K562 (cell line): ENCODE measurements around the gene MRPS35. TPM values are rescaled to one million over a fixed set of nuclear protein-coding genes. Genes with fewer than 3 reads are reported as not detected.
A peak's percentile ranks its signal among the peaks of the same experiment; 100 is the strongest.

ENCODE experiments used
- ATAC-seq: fragments of 200-7000 bp; cut with Tn5 transposase; 3 replicates; pipeline ENCODE4 v1.9.1; 2020; ENCODE audit warnings: moderate library complexity
- BruUV-seq: library from RNA; stranded (reverse); fragments of 400-500 nt; replicated peaks from 2 replicates; lab custom pipeline; 2021; lab: Mats Ljungman, UMichigan
- CTCF ChIA-PET: fragments of 300-600 bp; formaldehyde crosslinking; extraction: SDS; loops from one replicate; lab custom pipeline; 2021; ENCODE audit warnings: low intra/inter-chr PET ratio; lab: Yijun Ruan, JAX
- POLR2A ChIA-PET: fragments of 300-600, 350-650 bp; sonication (Branson Sonifier 250); formaldehyde crosslinking; extraction: SDS; loops from one replicate; lab custom pipeline; 2021; ENCODE audit warnings: antibody characterized with exemption, inconsistent platforms; lab: Yijun Ruan, JAX
- DNase-seq, 4 experiments: peaks; one replicate each; pipeline versions ENCODE4 v3.0.0 to v3.0.0-alpha.2; 2011 to 2018; ENCODE audit warnings: low spot score in 3 of 4, mixed read lengths in 3 of 4; ENCODE audit errors: extremely low read depth in 1 of 4
- FAIRE-seq: peaks from 2 replicates; lab custom pipeline; 2011; peaks lifted over from hg19 to GRCh38; lab: Jason Lieb, UNC
- H2AFZ ChIP-seq: 2 replicates; pipeline ENCODE4 v1.6.0; 2011; ENCODE audit warnings: low read depth, low read length, control low read depth, inconsistent platforms
- H3K27ac ChIP-seq: fragments of 200-600 bp; 3 replicates; pipeline ENCODE4 v1.8.0; 2011; ENCODE audit warnings: low read depth, mild to moderate bottlenecking, control low read depth, inconsistent platforms, low read length, moderate library complexity, mixed read lengths; ENCODE audit errors: extremely low read depth
- H3K27me3 ChIP-seq, 2 experiments: fragments of 300-600 bp in 1 of 2; 2 replicates in 1 of 2; 3 replicates in 1 of 2; pipeline versions ENCODE4 v1.6.0 to v1.8.0; 2011; ENCODE audit warnings: inconsistent platforms in 2 of 2, low read length in 2 of 2, mild to moderate bottlenecking in 1 of 2, mixed read lengths in 1 of 2, moderate library complexity in 1 of 2; ENCODE audit not compliant: control insufficient read depth in 2 of 2, insufficient read depth in 2 of 2
- H3K36me3 ChIP-seq: fragments of 300-600 bp; 3 replicates; pipeline ENCODE4 v1.8.0; 2011; ENCODE audit warnings: mild to moderate bottlenecking, low read length, inconsistent platforms; ENCODE audit not compliant: control insufficient read depth, insufficient read depth
- H3K4me1 ChIP-seq, 2 experiments: fragments of 200-600 bp in 1 of 2; replicated peaks in 1 of 2; 2 replicates in 1 of 2; 3 replicates in 1 of 2; pipeline versions ENCODE4 v1.5.1 to v1.8.0; 2011; ENCODE audit warnings: inconsistent platforms in 2 of 2, low read length in 2 of 2, mild to moderate bottlenecking in 1 of 2, mixed read lengths in 1 of 2, moderate library complexity in 1 of 2; ENCODE audit not compliant: control insufficient read depth in 2 of 2, insufficient read depth in 2 of 2
- H3K4me2 ChIP-seq: 2 replicates; pipeline ENCODE4 v1.6.1; 2011; ENCODE audit warnings: low read length, control low read depth, inconsistent platforms, mixed read lengths; ENCODE audit not compliant: insufficient read depth
- H3K4me3 ChIP-seq: fragments of 200-600 bp; sonication (generic), shearing (Covaris generic); 2 replicates; pipeline ENCODE4 v1.5.1; 2016; ENCODE audit warnings: control low read depth, inconsistent platforms
- H3K79me2 ChIP-seq: fragments of 200-600 bp; 3 replicates; pipeline ENCODE4 v1.8.0; 2011; ENCODE audit warnings: low read length, inconsistent platforms; ENCODE audit not compliant: control insufficient read depth, insufficient read depth
- H3K9ac ChIP-seq, 2 experiments: 2 replicates each; pipeline versions ENCODE4 v1.6.0 to v1.6.1; 2011; ENCODE audit warnings: low read depth in 2 of 2, low read length in 2 of 2, control low read depth in 1 of 2, inconsistent platforms in 1 of 2, mild to moderate bottlenecking in 1 of 2, mixed read lengths in 1 of 2; ENCODE audit not compliant: insufficient read depth in 1 of 2
- H3K9me1 ChIP-seq: one replicate; pipeline ENCODE4 v1.6.0; 2011; ENCODE audit warnings: inconsistent platforms, mild to moderate bottlenecking, low read length, moderate library complexity; ENCODE audit not compliant: control insufficient read depth, insufficient read depth
- H3K9me3 ChIP-seq: replicated peaks from 2 replicates; pipeline ENCODE4 v1.5.1; 2011; ENCODE audit warnings: low read depth, low read length, inconsistent platforms; ENCODE audit not compliant: control insufficient read depth, insufficient read depth
- H4K20me1 ChIP-seq: replicated peaks from 2 replicates; pipeline ENCODE4 v1.6.1; 2011; ENCODE audit warnings: low read length, inconsistent platforms, mixed read lengths; ENCODE audit not compliant: control insufficient read depth, insufficient read depth
- CTBP1 ChIP-seq: fragments of 450-650 bp; IDR thresholded peaks from 2 replicates; pipeline ENCODE4 v1.6.1; 2016; ENCODE audit warnings: borderline replicate concordance
- ETV1 ChIP-seq: fragments of 450-650 bp; conservative IDR thresholded peaks from 2 replicates; pipeline ENCODE4 v1.6.1; 2016; ENCODE audit warnings: missing genetic modification characterization, control low read depth, low read depth, missing compliant biosample characterization
- JUND ChIP-seq, 2 experiments: IDR thresholded peaks; 2 replicates in 1 of 2; 3 replicates in 1 of 2; pipeline ENCODE4 v1.6.1; 2011; ENCODE audit warnings: borderline replicate concordance in 2 of 2, low read depth in 2 of 2, low read length in 2 of 2, improper control_type of control experiment in 1 of 2, missing biosample characterization in 1 of 2, missing genetic modification characterization in 1 of 2, missing genetic modification reagents in 1 of 2
- PPARD ChIP-seq: fragments of 250-450 bp; sonication (Bioruptor Pico); IDR thresholded peaks from 2 replicates; pipeline ENCODE4 v1.8.0; 2022; ENCODE audit warnings: inconsistent platforms, mild to moderate bottlenecking, moderate library complexity
- TBP ChIP-seq: optimal IDR thresholded peaks from 2 replicates; pipeline ENCODE3; 2011; ENCODE audit warnings: low read depth, low read length, improper control_type of control experiment
- TRIM24 ChIP-seq, 2 experiments: fragments of 450-650 bp; IDR thresholded peaks; 2 replicates each; pipeline ENCODE4 v1.6.1; 2016
- ZBTB40 ChIP-seq, 2 experiments: fragments of 450-650 bp in 1 of 2; sonication (generic) in 1 of 2; formaldehyde crosslinking in 1 of 2; IDR thresholded peaks; 2 replicates each; pipeline versions ENCODE4 v1.7.1 to v1.9.0; 2016 to 2022; ENCODE audit warnings: inconsistent platforms in 1 of 2, mild to moderate bottlenecking in 1 of 2, missing genetic modification reagents in 1 of 2
- ZEB2 ChIP-seq: fragments of 450-650 bp; IDR thresholded peaks from 2 replicates; pipeline ENCODE4 v1.6.1; 2016
- ZFP36 ChIP-seq: fragments of 150-350 bp; IDR thresholded peaks from 2 replicates; pipeline ENCODE4 v1.6.1; 2018; ENCODE audit warnings: low read length, low read depth; ENCODE audit not compliant: partially characterized antibody
- ZNF197 ChIP-seq: fragments of 200-800 bp; sonication (Bioruptor generic); IDR thresholded peaks from 2 replicates; pipeline ENCODE4 v1.6.1; 2016; ENCODE audit warnings: low read depth, missing genetic modification characterization, missing compliant biosample characterization
- ZNF778 ChIP-seq: fragments of 450-650 bp; formaldehyde crosslinking; IDR thresholded peaks from 2 replicates; pipeline ENCODE4 v1.4.0; 2020; ENCODE audit warnings: mild to moderate bottlenecking, moderate library complexity
- ZSCAN32 ChIP-seq: fragments of 450-650 bp; formaldehyde crosslinking; IDR thresholded peaks from 2 replicates; pipeline ENCODE4 v1.4.0; 2020; ENCODE audit warnings: mild to moderate bottlenecking, moderate library complexity
- WGBS: fragments of 100-300 bp; shearing (Covaris generic); methylation state at CpG from one replicate; pipeline ENCODE4 v1.1.6; 2016; ENCODE audit warnings: low coverage, mixed read lengths; ENCODE audit not compliant: insufficient coverage; ENCODE audit errors: missing lambda C conversion rate; 5-methylcytosine and 5-hydroxymethylcytosine counted together
- in situ Hi-C: fragments of 300-500 bp; cut with MboI; formaldehyde crosslinking; loops from 4 replicates; pipeline ENCODE4 v1.15.0; 2018; ENCODE audit warnings: inconsistent platforms, mixed read lengths
- intact Hi-C: fragments of 100-400 bp; cut with micrococcal nuclease; formaldehyde crosslinking; loops from 2 replicates; pipeline ENCODE4 v1.14.2; 2022
- polyA plus RNA-seq, 8 experiments: library from polyadenylated mRNA; depleted of rRNA in 4 of 8; stranded (reverse) in 5 of 8; unstranded in 3 of 8; fragments of >200 nt; fragmentation: Nextera tagmentation in 2 of 8; fragmentation: Illumina TruSeq in 1 of 8; extraction: Ambion mirVana in 2 of 8; extraction: Trizol in 1 of 8; gene quantifications; 2 replicates each; pipeline versions ENCODE4 v1.2.1 to v1.2.3, GENCODE V29; 2011 to 2014; ENCODE audit warnings: inconsistent platforms in 1 of 8, missing spikeins in 1 of 8
- total RNA-seq, 7 experiments: library from RNA; depleted of rRNA in 6 of 7; stranded (reverse); fragments of >200 nt in 6 of 7; fragmentation: Illumina TruSeq in 2 of 7; extraction: Trizol in 2 of 7; gene quantifications; 2 replicates each; pipeline versions ENCODE4 v1.2.1 to v1.2.3, GENCODE V29; 2011 to 2021; ENCODE audit warnings: low replicate concordance in 1 of 7

The MRPS35 gene
- total and polyA plus RNA-seq, 9 of the 15 experiments (the other 6 are each of a cell fraction or from before 2014, with no cell fraction given), result 79.0 to 183 (median 114) TPM

GRCh38 chr12:27703720-27704452 is 6.7 kb upstream of the MRPS35 start:
- no peak overlapping the region for H3K4me2 ChIP-seq
- intact Hi-C loops, result loop anchor here (1.0 to 5.0 kb wide), 3 partner anchors 52 to 280 kb away; no protein-coding TSS in a partner anchor
- TF ChIP-seq PPARD (CRISPR knock-in tag), result no peak
- peak; percentile 87; the same call in 1 of the 2 replicates for TF ChIP-seq CTBP1
- TF ChIP-seq JUND (IDR thresholded peaks at IDR 0.05; ENCODE audit: borderline replicate concordance, low read depth, low read length), result peak; percentile 75
- no peak; the same call in 2 of the 3 replicates for TF ChIP-seq JUND (tag; IDR thresholded peaks at IDR 0.05; ENCODE audit: borderline replicate concordance, low read depth, low read length)
- peak; percentile 82 for TF ChIP-seq ZSCAN32 (CRISPR knock-in tag)
- 0 out of 2 replicates have a peak, but pooled peaks have one; percentile 42 for TF ChIP-seq ZEB2
- peak; percentile 23; the same call in 1 of the 2 replicates for TF ChIP-seq ZBTB40 (IDR thresholded peaks at IDR 0.05)
- TF ChIP-seq ZBTB40 (CRISPR knock-in tag; IDR thresholded peaks at IDR 0.05), result no peak
- 0 out of 2 replicates have a peak, but pooled peaks have one; percentile 48 for TF ChIP-seq ZNF197
- TF ChIP-seq ZFP36, result peak; percentile 24
- 0 out of 2 replicates have a peak, but pooled peaks have one; percentile 4 for TF ChIP-seq ETV1
- no peak for TF ChIP-seq TBP
- TF ChIP-seq TRIM24 (IDR thresholded peaks at IDR 0.05), result peak; percentile 92
- no peak for TF ChIP-seq ZNF778 (CRISPR knock-in tag)

More at GRCh38 chr12:27703720-27704452, 6.7 kb upstream of the MRPS35 start:
- Histone ChIP-seq H3K4me1 (peaks cover 0 to 3% of the 10 kb centered on the region in 2 experiments; a peak in 1 of 5 replicates), H3K79me2 (no peaks in the 10 kb centered on the region), H3K27me3 (peaks cover 6 to 19% of the 10 kb centered on the region in 2 experiments; a peak in 4 of 5 replicates), H2AFZ (peak overlapping the region; percentile 22; the same call in 1 of the 2 replicates), H3K9me1 (no peaks in the 10 kb centered on the region), H3K4me3 (no peak overlapping the region), H3K9ac (no peak overlapping the region), H3K27ac (no peak overlapping the region), H3K36me3 (no peaks in the 10 kb centered on the region), H3K9me3 (no peaks in the 10 kb centered on the region), H4K20me1 (no peaks in the 10 kb centered on the region; the same call in 1 of the 2 replicates)
- 0% methylated on average over 4 of the region's 4 CpGs for WGBS
- peak; percentile 96 for ATAC-seq
- FAIRE-seq, result peak; percentile 63
- in situ Hi-C loops, result no loop called here
- no TSS peak for BruUV-seq
- ChIA-PET POLR2A (no interaction called here), CTCF (interaction anchor here (0.5 to 1.4 kb wide), 2 partner anchors 267 to 269 kb away, joined by 3 to 4 read pairs; no protein-coding TSS in a partner anchor)
- peak; percentile 47 to 82 (median 58) for DNase-seq
